CD4-positive, alpha-beta T cell (primary cell): ENCODE results near the gene ERN2. TPM values are rescaled to one million over a fixed set of nuclear protein-coding genes. Genes with fewer than 3 reads are reported as not detected.

ENCODE experiments used
- ATAC-seq: fragments of 200-7000 bp; cut with Tn5 transposase; one replicate; pipeline ENCODE4 v1.10.0; 2022; ENCODE audit warnings: mild to moderate bottlenecking; ENCODE audit not compliant: poor library complexity
- CTCF ChIA-PET: fragments of 350-600 bp; sonication (Branson Sonifier 250); formaldehyde crosslinking; loops from one replicate; lab custom pipeline; 2021; ENCODE audit warnings: antibody characterized with exemption, inconsistent platforms; lab: Charles Lee
- POLR2A ChIA-PET: fragments of 350-600 bp; sonication (Branson Sonifier 250); formaldehyde crosslinking; loops from one replicate; lab custom pipeline; 2021; ENCODE audit warnings: antibody characterized with exemption, inconsistent platforms; lab: Charles Lee
- DNase-seq, 14 experiments: peaks; one replicate each; pipeline ENCODE4 v3.0.0-alpha.2; 2013 to 2020; ENCODE audit warnings: mixed read lengths in 2 of 14
- H3K27ac ChIP-seq, 2 donors: one replicate each; pipeline versions ENCODE4 v1.5.1 to v1.7.0; 2013; ENCODE audit warnings: low read length in 2 of 2, low read depth in 1 of 2, mild to moderate bottlenecking in 1 of 2
- H3K27me3 ChIP-seq, 2 experiments: 1 replicate in 1 of 2; 2 replicates in 1 of 2; pipeline versions ENCODE4 v1.6.1 to v1.7.0; 2013; ENCODE audit warnings: low read length in 2 of 2, control low read depth in 1 of 2, mild to moderate bottlenecking in 1 of 2, moderate library complexity in 1 of 2; ENCODE audit not compliant: insufficient read depth in 2 of 2, control insufficient read depth in 1 of 2
- H3K36me3 ChIP-seq: one replicate; pipeline ENCODE4 v1.6.1; 2013; ENCODE audit warnings: low read length, control low read depth; ENCODE audit not compliant: insufficient read depth
- H3K4me1 ChIP-seq: one replicate; pipeline ENCODE4 v1.6.1; 2013; ENCODE audit warnings: low read length, control low read depth; ENCODE audit not compliant: insufficient read depth
- H3K4me3 ChIP-seq: one replicate; pipeline ENCODE4 v1.5.1; 2013; ENCODE audit warnings: mild to moderate bottlenecking, low read length, moderate library complexity
- H3K9me3 ChIP-seq, 2 experiments: 1 replicate in 1 of 2; 2 replicates in 1 of 2; pipeline versions ENCODE4 v1.6.1 to v1.7.0; 2013; ENCODE audit warnings: low read length in 2 of 2, mild to moderate bottlenecking in 2 of 2, control low read depth in 1 of 2, moderate library complexity in 1 of 2; ENCODE audit not compliant: control insufficient read depth in 1 of 2, insufficient read depth in 1 of 2
- H3K27ac Mint-ChIP-seq: one replicate; pipeline ENCODE4 v1.8.0; 2020; ENCODE audit warnings: mixed read lengths
- H3K27me3 Mint-ChIP-seq: one replicate; pipeline ENCODE4 v1.8.0; 2021; ENCODE audit warnings: mixed read lengths
- H3K36me3 Mint-ChIP-seq: one replicate; pipeline ENCODE4 v1.8.0; 2021; ENCODE audit warnings: low read depth, mixed read lengths
- H3K4me1 Mint-ChIP-seq: one replicate; pipeline ENCODE4 v1.8.0; 2021; ENCODE audit warnings: low read depth, mixed read lengths
- H3K4me3 Mint-ChIP-seq: one replicate; pipeline ENCODE4 v1.8.0; 2020; ENCODE audit warnings: mild to moderate bottlenecking, mixed read lengths
- H3K9me3 Mint-ChIP-seq: one replicate; pipeline ENCODE4 v1.8.0; 2020; ENCODE audit warnings: mixed read lengths
- intact Hi-C, 2 experiments: fragments of 100-400 bp; cut with DNase I in 1 of 2; cut with micrococcal nuclease in 1 of 2; formaldehyde crosslinking; loops; one replicate each; pipeline versions ENCODE4 v1.15.1 to v1.9.0; 2023 to 2025; cut with DNase I, micrococcal nuclease
- total RNA-seq, 174 experiments: library from RNA in 2 of 174; stranded (reverse) in 2 of 174; gene quantifications; one replicate each; pipeline ENCODE4 v1.2.3 and lab custom pipeline; 2021 to 2026
- TF ChIP-seq, protein P1 (sequence below): fragments of 200-600 bp; IDR thresholded peaks from one replicate; pipeline ENCODE4 v1.8.0; 2022; ENCODE audit warnings: antibody characterized with exemption, mild to moderate bottlenecking

ERN2 gene
- total RNA-seq, 2 experiments from 2014 or later, result not detected

DNA sequence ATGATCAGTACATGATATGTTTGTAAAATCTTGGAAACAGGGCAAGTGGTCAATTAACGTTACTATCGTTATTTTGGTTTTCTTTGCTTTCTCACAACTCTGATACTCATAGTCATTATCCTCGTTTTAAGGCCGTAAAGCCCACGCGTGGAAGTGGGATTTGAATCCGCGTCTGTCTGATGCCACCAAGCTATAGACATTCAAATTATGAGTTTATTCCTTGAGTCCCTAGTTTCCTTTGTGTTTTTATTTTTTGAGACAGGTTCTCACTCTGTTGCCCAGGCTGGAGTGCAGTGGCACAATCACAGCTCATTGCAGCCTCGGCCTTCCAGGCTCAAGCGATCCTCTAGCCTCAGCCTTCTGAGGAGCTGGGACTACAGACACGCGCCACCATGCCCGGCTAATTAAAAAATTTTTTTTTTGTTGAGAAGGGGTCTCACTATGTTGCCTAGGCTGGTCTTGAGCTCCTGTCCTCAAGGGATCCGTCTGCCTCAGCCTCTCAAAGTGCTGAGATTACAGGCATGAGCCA is 70.7 kb downstream of the ERN2 start:
- Mint-ChIP-seq H3K27ac (peak overlapping the region; percentile 96), H3K9me3 (no peaks in the 10 kb centered on the region), H3K36me3 (peaks cover 65% of the 10 kb centered on the region), H3K27me3 (no peaks in the 10 kb centered on the region), H3K4me3 (peak overlapping the region; percentile 99), H3K4me1 (peaks cover 46% of the 10 kb centered on the region)
- CTCF ChIA-PET, result interaction anchor here (0.7 to 1.0 kb wide), 2 partner anchors 46 to 161 kb away, joined by 3 to 5 read pairs; partner anchors contain the start of gene NDUFAB1
- H3K4me3 ChIP-seq, result peak overlapping the region; percentile 93
- peaks cover 28% of the 10 kb centered on the region for H3K36me3 ChIP-seq
- no peaks in the 10 kb centered on the region for H3K27me3 ChIP-seq
- intact Hi-C loops, result loop anchor here in 1 of 2 experiments (5.0 kb wide), 1 partner anchor 190 kb away; the partner anchor contains the start of gene COG7
- POLR2A ChIA-PET, result interaction anchor here (0.9 to 2.1 kb wide), 2 partner anchors 13 to 85 kb away, joined by 4 to 7 read pairs; partner anchors contain the start of genes EARS2 and UBFD1
- peaks cover 21% of the 10 kb centered on the region for H3K4me1 ChIP-seq
- DNase-seq (peak in 1 of 14 experiments; percentile 2), ATAC-seq (no peak)
- TF ChIP-seq, protein P1, sequence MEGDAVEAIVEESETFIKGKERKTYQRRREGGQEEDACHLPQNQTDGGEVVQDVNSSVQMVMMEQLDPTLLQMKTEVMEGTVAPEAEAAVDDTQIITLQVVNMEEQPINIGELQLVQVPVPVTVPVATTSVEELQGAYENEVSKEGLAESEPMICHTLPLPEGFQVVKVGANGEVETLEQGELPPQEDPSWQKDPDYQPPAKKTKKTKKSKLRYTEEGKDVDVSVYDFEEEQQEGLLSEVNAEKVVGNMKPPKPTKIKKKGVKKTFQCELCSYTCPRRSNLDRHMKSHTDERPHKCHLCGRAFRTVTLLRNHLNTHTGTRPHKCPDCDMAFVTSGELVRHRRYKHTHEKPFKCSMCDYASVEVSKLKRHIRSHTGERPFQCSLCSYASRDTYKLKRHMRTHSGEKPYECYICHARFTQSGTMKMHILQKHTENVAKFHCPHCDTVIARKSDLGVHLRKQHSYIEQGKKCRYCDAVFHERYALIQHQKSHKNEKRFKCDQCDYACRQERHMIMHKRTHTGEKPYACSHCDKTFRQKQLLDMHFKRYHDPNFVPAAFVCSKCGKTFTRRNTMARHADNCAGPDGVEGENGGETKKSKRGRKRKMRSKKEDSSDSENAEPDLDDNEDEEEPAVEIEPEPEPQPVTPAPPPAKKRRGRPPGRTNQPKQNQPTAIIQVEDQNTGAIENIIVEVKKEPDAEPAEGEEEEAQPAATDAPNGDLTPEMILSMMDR, result no peak
- peak overlapping the region; percentile 70 to 75 for H3K27ac ChIP-seq
- H3K9me3 ChIP-seq, result no peaks in the 10 kb centered on the region

DNA sequence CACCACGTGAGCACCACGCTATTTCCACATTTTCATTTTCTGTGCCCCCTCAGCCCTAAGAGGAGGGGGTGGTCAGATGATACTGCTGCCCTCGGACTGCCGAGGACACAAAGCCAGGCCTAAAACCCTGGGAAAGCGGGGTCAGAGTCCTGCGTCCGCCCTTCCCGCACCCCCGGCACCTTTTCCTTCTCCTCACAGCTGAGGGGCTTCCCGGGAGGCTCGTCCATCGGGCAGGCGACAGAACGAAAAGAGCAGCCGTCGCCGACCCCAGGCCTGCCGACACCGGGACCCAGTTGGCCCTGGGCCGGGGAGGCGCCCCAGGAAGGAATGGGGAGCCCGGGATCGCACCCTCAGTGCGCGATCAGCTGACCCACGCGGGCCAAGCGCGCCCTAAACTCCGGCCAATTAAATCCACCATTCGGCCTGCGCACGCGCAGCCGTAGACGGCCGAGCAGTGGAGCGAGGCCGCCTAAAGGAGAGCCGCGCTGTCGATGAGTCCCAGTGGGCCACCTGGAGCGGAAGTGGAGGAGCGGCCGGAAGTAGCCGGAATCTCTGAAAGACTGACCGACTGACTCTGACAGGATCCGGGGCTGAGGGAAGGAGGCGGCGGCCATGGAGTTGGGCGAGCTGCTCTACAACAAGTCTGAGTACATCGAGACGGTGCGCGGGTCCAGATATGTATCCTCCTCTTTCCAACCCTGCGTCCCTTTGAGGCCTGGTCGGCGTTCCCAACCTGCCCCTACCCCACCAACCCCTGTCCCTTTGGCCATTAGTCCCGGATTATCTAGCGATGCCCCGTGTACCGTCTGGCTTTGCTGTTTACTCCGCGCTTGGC is 71.9 kb downstream of the ERN2 start, which contains the start of the genes DCTN5 and PALB2:
DCTN5 (plus strand) TSS at position 536 of the 835 bp plus-strand sequence; CDS start at position 613, 77 bp downstream.
PALB2 (minus strand) TSS at position 380 of the 835 bp plus-strand sequence; CDS start at position 227, 153 bp downstream.
- H3K27ac ChIP-seq, result peak within 1 kb of the TSS; percentile 70 to 75
- intact Hi-C loops, result loop anchor here (1.0 to 5.0 kb wide), 3 partner anchors 44 to 189 kb away; partner anchors contain the start of genes EARS2 (in 2 of the 2), UBFD1 (in 2 of the 2), COG7 (in 1 of the 2) and NDUFAB1 (in 1 of the 2)
- DNase-seq (peak; percentile 61 to 93 (median 78)), ATAC-seq (peak; percentile 90)
- H3K36me3 Mint-ChIP-seq, result peaks cover 58% of the 10 kb centered on the region
- ChIA-PET POLR2A (interaction anchor here (0.6 to 2.1 kb wide), 6 partner anchors 13 to 131 kb away, joined by 3 to 7 read pairs (median 4); partner anchors contain the start of genes EARS2, GGA2, PLK1 and UBFD1), CTCF (interaction anchor here (1.8 kb wide), 1 partner anchor 45 kb away, joined by 7 read pairs; the partner anchor contains the start of gene NDUFAB1)
- TF ChIP-seq, protein P1, result no peak
- peaks cover 40% of the 10 kb centered on the region for H3K4me1 Mint-ChIP-seq
- peaks cover 24% of the 10 kb centered on the region for H3K36me3 ChIP-seq
- H3K9me3 ChIP-seq, result no peaks in the 10 kb centered on the region
- H3K4me3 ChIP-seq, result peak within 1 kb of the TSS; percentile 93
- H3K9me3 Mint-ChIP-seq, result no peaks in the 10 kb centered on the region
- H3K27ac Mint-ChIP-seq, result peak within 1 kb of the TSS; percentile 96
- no peaks in the 10 kb centered on the region for H3K27me3 ChIP-seq
- H3K27me3 Mint-ChIP-seq, result no peaks in the 10 kb centered on the region
- H3K4me1 ChIP-seq, result peaks cover 21% of the 10 kb centered on the region
- H3K4me3 Mint-ChIP-seq, result peak within 1 kb of the TSS; percentile 99

DNA sequence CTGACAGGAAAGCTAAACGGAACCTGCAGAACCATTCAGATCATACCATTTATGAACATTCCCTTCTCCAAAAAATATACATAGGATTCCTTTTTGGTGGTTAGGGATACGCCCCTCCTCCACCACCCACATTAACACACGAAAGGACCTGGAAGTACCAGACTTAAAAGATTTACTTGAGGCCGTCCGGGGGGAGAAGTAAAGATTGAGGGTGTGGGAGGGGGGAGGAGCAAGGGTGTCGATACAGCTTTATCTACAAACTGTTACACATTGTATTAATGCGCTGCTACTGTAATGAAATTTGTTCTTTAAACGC is 72.4 kb downstream of the ERN2 start:
- H3K27ac ChIP-seq, result peak overlapping the region; percentile 70 to 75
- H3K4me3 ChIP-seq, result peak overlapping the region; percentile 93
- Mint-ChIP-seq H3K9me3 (no peaks in the 10 kb centered on the region), H3K36me3 (peaks cover 58% of the 10 kb centered on the region), H3K27ac (peak overlapping the region; percentile 96), H3K4me1 (peaks cover 34% of the 10 kb centered on the region), H3K27me3 (no peaks in the 10 kb centered on the region), H3K4me3 (peak overlapping the region; percentile 99)
- H3K4me1 ChIP-seq, result peaks cover 21% of the 10 kb centered on the region
- H3K27me3 ChIP-seq, result no peaks in the 10 kb centered on the region
- TF ChIP-seq, protein P1, result no peak
- ATAC-seq (peak; percentile 22), DNase-seq (no peak)
- POLR2A ChIA-PET, result interaction anchor here (0.9 to 2.1 kb wide), 5 partner anchors 38 to 131 kb away, joined by 3 to 7 read pairs (median 4); partner anchors contain the start of genes EARS2, GGA2, PLK1 and UBFD1
- no peaks in the 10 kb centered on the region for H3K9me3 ChIP-seq
- intact Hi-C loops, result loop anchor here in 1 of 2 experiments (2.0 to 5.0 kb wide), 2 partner anchors 44 to 188 kb away; partner anchors contain the start of genes COG7 and NDUFAB1
- H3K36me3 ChIP-seq, result peaks cover 21% of the 10 kb centered on the region
- CTCF ChIA-PET, result interaction anchor here (1.8 kb wide), 1 partner anchor 44 kb away, joined by 7 read pairs; the partner anchor contains the start of gene NDUFAB1
